HG02571 (cell line): ENCODE data around the gene LAMTOR5.
"Not testable (repeated sequence)": the region's sequence is repeated elsewhere in the genome, so short reads cannot be mapped to it uniquely, and the experiment has no call there.

Source experiments
- ATAC-seq: cut with Tn5 transposase; IDR thresholded peaks from one replicate; pipeline ENCODE4 v1.9.1; 2021; ENCODE audit warnings: mild to moderate bottlenecking, moderate library complexity; ENCODE audit not compliant: unreplicated experiment

The LAMTOR5 gene

GRCh38 chr1:110428946-110429345, 21.5 kb upstream of the LAMTOR5 start:
- ATAC-seq = no peak

GRCh38 chr1:110426854-110427253, 19.4 kb upstream of the LAMTOR5 start:
- no peak for ATAC-seq

- no peak for ATAC-seq
Measured at GRCh38 chr1:110425612-110426152, 18.2 kb upstream of the LAMTOR5 start.

GRCh38 chr1:110424699-110425611, 17.5 kb upstream of the LAMTOR5 start:
- no peak for ATAC-seq

GRCh38 chr1:110420874-110421793, 13.6 kb upstream of the LAMTOR5 start:
- ATAC-seq = no peak

GRCh38 chr1:110420023-110420662, 12.6 kb upstream of the LAMTOR5 start:
- no peak for ATAC-seq

GRCh38 chr1:110418729-110419128, 11.2 kb upstream of the LAMTOR5 start:
- no peak for ATAC-seq

GRCh38 chr1:110413045-110413444, 5.6 kb upstream of the LAMTOR5 start:
- not testable (repeated sequence) for ATAC-seq

GRCh38 chr1:110412576-110412975, 5.1 kb upstream of the LAMTOR5 start:
- ATAC-seq = no peak

GRCh38 chr1:110411173-110411735, 3.8 kb upstream of the LAMTOR5 start:
- no peak for ATAC-seq

GRCh38 chr1:110409316-110409715, 1.8 kb upstream of the LAMTOR5 start:
- no peak for ATAC-seq

GRCh38 chr1:110408488-110408887, 994 bp upstream of the LAMTOR5 start:
- no peak for ATAC-seq

GRCh38 chr1:110406407-110406806, 1.1 kb downstream of the LAMTOR5 start:
- not testable (repeated sequence) for ATAC-seq

GRCh38 chr1:110404401-110404800, 3.1 kb downstream of the LAMTOR5 start:
- ATAC-seq = no peak

GRCh38 chr1:110403805-110404204, 3.7 kb downstream of the LAMTOR5 start:
- ATAC-seq = no peak

GRCh38 chr1:110396259-110396958, 11.1 kb downstream of the LAMTOR5 start:
- not testable (repeated sequence) for ATAC-seq

GRCh38 chr1:110394493-110394820, 13.0 kb downstream of the LAMTOR5 start:
- ATAC-seq = no peak

GRCh38 chr1:110393691-110394492, 13.6 kb downstream of the LAMTOR5 start:
- no peak for ATAC-seq

- no peak for ATAC-seq
Measured at GRCh38 chr1:110393286-110393685, 14.2 kb downstream of the LAMTOR5 start.
